Fibroblast of lung (primary cell): ENCODE data around the gene CEMIP. TPM values are rescaled to one million over a fixed set of nuclear protein-coding genes. Genes with fewer than 3 reads are reported as not detected.
A peak's percentile ranks its signal among the peaks of the same experiment; 100 is the strongest.

ENCODE experiments used
- DNase-seq, 2 donors: peaks; one replicate each; pipeline versions ENCODE4 v3.0.0 to v3.0.0-alpha.2; 2010; ENCODE audit warnings: low read depth in 2 of 2
- H2AFZ ChIP-seq: 2 replicates; pipeline ENCODE4 v1.5.1; 2012; ENCODE audit warnings: low read length, control low read depth, inconsistent platforms
- H3K27ac ChIP-seq: 2 replicates; pipeline ENCODE4 v1.5.1; 2011; ENCODE audit warnings: low read length, control low read depth; ENCODE audit not compliant: insufficient read depth
- H3K27me3 ChIP-seq: 2 replicates; pipeline ENCODE4 v1.5.1; 2011; ENCODE audit warnings: mild to moderate bottlenecking, low read length; ENCODE audit not compliant: control insufficient read depth, insufficient read depth
- H3K36me3 ChIP-seq: 2 replicates; pipeline ENCODE4 v1.5.1; 2011; ENCODE audit warnings: low read length; ENCODE audit not compliant: control insufficient read depth, insufficient read depth
- H3K4me1 ChIP-seq: 2 replicates; pipeline ENCODE4 v1.5.1; 2011; ENCODE audit warnings: low read length; ENCODE audit not compliant: control insufficient read depth, insufficient read depth; ENCODE audit errors: extremely low read depth
- H3K4me2 ChIP-seq: 2 replicates; pipeline ENCODE4 v1.5.1; 2011; ENCODE audit warnings: low read length, control low read depth; ENCODE audit not compliant: insufficient read depth; ENCODE audit errors: extremely low read depth
- H3K4me3 ChIP-seq, 4 experiments: fragments of 200-600 bp in 1 of 4; sonication (generic) in 1 of 4; replicated peaks in 1 of 4; 2 replicates each; pipeline ENCODE4 v1.5.1; 2011 to 2016; ENCODE audit warnings: low read length in 4 of 4, low read depth in 3 of 4, mild to moderate bottlenecking in 3 of 4, control low read depth in 2 of 4, inconsistent platforms in 1 of 4, mixed read lengths in 1 of 4; ENCODE audit not compliant: insufficient read depth in 1 of 4; ENCODE audit errors: control extremely low read depth in 1 of 4
- H3K79me2 ChIP-seq: 2 replicates; pipeline ENCODE4 v1.5.1; 2012; ENCODE audit warnings: mild to moderate bottlenecking, low read length, inconsistent platforms; ENCODE audit not compliant: control insufficient read depth, insufficient read depth
- H3K9ac ChIP-seq: 2 replicates; pipeline ENCODE4 v1.5.1; 2011; ENCODE audit warnings: mild to moderate bottlenecking, low read length, control low read depth; ENCODE audit not compliant: insufficient read depth
- H3K9me3 ChIP-seq: 2 replicates; pipeline ENCODE4 v1.5.1; 2012; ENCODE audit warnings: low read depth, low read length; ENCODE audit not compliant: control insufficient read depth, insufficient read depth
- H4K20me1 ChIP-seq: 2 replicates; pipeline ENCODE4 v1.5.1; 2011; ENCODE audit warnings: low read length; ENCODE audit not compliant: control insufficient read depth, insufficient read depth; ENCODE audit errors: extremely low read depth
- EZH2 ChIP-seq: IDR thresholded peaks from 2 replicates; pipeline ENCODE4 v1.5.1; 2012; ENCODE audit warnings: low read length, control low read depth, mild to moderate bottlenecking; ENCODE audit errors: missing control alignments
- polyA plus RNA-seq, 2 donors: library from polyadenylated mRNA; depleted of rRNA in 1 of 2; stranded (reverse) in 1 of 2; unstranded in 1 of 2; fragments of >200 nt; gene quantifications; 2 replicates each; pipeline ENCODE4 v1.2.1, GENCODE V29; 2011 to 2012; ENCODE audit warnings: missing spikeins in 1 of 2
- total RNA-seq: library from RNA; depleted of rRNA; stranded (reverse); fragments of >200 nt; gene quantifications from 2 replicates; pipeline ENCODE4 v1.2.1, GENCODE V29; 2014
- TF ChIP-seq, protein P1 (sequence below), 2 donors: IDR thresholded peaks in 1 of 2; conservative IDR thresholded peaks in 1 of 2; 1 replicate in 1 of 2; 2 replicates in 1 of 2; pipeline ENCODE4 v1.5.1; 2011 to 2012; ENCODE audit warnings: low read length in 2 of 2, control low read depth in 1 of 2, inconsistent platforms in 1 of 2, low read depth in 1 of 2, mild to moderate bottlenecking in 1 of 2

Gene CEMIP
- total and polyA plus RNA-seq, 2 donors (not counting 1 experiment from before 2014, with no cell fraction given) = 946 to 1,190 TPM

DNA sequence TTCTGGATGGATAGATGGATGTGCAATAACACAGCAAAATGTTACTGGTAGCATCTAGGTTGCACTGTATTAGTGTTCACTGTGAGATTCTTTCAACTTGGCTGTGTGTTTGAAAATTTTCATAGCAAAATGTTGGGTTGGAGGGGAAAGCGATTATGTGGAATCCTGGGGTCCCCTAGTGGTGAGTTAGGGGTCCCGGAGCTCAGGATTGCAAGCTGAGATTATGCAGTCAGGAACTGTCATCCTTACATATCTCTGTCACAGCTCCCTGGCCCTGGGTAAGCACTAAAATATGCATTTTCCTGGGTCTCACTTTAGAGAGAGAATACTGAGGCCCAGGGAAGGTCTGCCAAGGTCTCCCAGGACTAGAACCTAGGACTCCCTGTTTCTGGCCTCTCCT lies 77.2 kb downstream of the CEMIP start:
- Histone ChIP-seq H3K27ac (no peak overlapping the region), H3K4me2 (no peak overlapping the region), H3K4me1 (no peaks in the 10 kb centered on the region), H2AFZ (no peak overlapping the region), H3K36me3 (peaks cover 12% of the 10 kb centered on the region), H4K20me1 (no peaks in the 10 kb centered on the region), H3K9me3 (no peaks in the 10 kb centered on the region), H3K79me2 (no peaks in the 10 kb centered on the region), H3K9ac (no peak overlapping the region), H3K4me3 (no peak overlapping the region), H3K27me3 (no peaks in the 10 kb centered on the region)
- TF ChIP-seq, protein P1, sequence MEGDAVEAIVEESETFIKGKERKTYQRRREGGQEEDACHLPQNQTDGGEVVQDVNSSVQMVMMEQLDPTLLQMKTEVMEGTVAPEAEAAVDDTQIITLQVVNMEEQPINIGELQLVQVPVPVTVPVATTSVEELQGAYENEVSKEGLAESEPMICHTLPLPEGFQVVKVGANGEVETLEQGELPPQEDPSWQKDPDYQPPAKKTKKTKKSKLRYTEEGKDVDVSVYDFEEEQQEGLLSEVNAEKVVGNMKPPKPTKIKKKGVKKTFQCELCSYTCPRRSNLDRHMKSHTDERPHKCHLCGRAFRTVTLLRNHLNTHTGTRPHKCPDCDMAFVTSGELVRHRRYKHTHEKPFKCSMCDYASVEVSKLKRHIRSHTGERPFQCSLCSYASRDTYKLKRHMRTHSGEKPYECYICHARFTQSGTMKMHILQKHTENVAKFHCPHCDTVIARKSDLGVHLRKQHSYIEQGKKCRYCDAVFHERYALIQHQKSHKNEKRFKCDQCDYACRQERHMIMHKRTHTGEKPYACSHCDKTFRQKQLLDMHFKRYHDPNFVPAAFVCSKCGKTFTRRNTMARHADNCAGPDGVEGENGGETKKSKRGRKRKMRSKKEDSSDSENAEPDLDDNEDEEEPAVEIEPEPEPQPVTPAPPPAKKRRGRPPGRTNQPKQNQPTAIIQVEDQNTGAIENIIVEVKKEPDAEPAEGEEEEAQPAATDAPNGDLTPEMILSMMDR (conservative IDR thresholded peaks at IDR 0.05 in 1 of 2, IDR thresholded peaks at IDR 0.05 in 1 of 2; ENCODE audit: low read depth in 1 of 2, low read length in 2 of 2) = peak; percentile 23
- TF ChIP-seq EZH2 = no peak
- no peak for DNase-seq

DNA sequence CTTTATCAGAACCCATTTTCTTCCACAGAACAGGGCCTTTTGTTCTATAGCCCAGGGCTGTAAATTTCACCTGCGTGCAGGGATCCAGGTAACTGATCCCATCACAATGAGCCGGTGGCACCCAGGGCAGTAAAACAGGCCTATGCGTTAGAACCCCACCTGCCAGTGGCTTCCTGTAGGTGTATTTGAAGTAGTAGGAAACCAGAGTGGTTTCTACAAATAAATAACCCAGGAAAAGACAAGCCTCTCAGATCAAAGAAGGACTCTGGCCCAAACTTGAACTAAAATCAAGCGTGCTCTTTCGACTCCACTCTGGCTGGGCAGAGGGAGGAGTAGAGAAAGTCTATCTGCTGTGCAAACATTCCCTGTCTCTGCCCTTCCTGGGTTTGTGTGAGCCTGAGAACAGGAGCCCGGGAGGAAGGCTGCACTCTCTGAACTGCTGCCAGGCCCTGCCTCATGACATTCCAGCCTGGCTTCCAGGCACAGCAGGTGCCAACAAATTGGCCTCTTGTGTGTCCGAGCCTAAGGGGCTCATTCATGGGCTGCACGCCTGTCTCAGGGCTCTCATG lies 77.7 kb downstream of the CEMIP start:
- no peaks in the 10 kb centered on the region for H3K79me2 ChIP-seq
- peak in 1 of 2 donors; percentile 47 for DNase-seq
- H3K36me3 ChIP-seq = peaks cover 12% of the 10 kb centered on the region
- H3K4me1 ChIP-seq = no peaks in the 10 kb centered on the region
- no peaks in the 10 kb centered on the region for H3K27me3 ChIP-seq
- no peak overlapping the region for H2AFZ ChIP-seq
- H3K4me3 ChIP-seq = no peak overlapping the region
- H3K4me2 ChIP-seq = no peak overlapping the region
- no peak overlapping the region for H3K27ac ChIP-seq
- no peak overlapping the region for H3K9ac ChIP-seq
- H4K20me1 ChIP-seq = no peaks in the 10 kb centered on the region
- no peaks in the 10 kb centered on the region for H3K9me3 ChIP-seq
- TF ChIP-seq, protein P1 (conservative IDR thresholded peaks at IDR 0.05 in 1 of 2, IDR thresholded peaks at IDR 0.05 in 1 of 2; ENCODE audit: low read depth in 1 of 2, low read length in 2 of 2) = no peak
- no peak for TF ChIP-seq EZH2

- Histone ChIP-seq H3K27me3 (no peaks in the 10 kb centered on the region), H3K9me3 (no peaks in the 10 kb centered on the region), H3K27ac (no peak overlapping the region), H4K20me1 (no peaks in the 10 kb centered on the region), H2AFZ (no peak overlapping the region), H3K4me2 (no peak overlapping the region), H3K79me2 (no peaks in the 10 kb centered on the region), H3K4me1 (no peaks in the 10 kb centered on the region), H3K36me3 (peaks cover 14% of the 10 kb centered on the region), H3K9ac (no peak overlapping the region), H3K4me3 (no peak overlapping the region)
- DNase-seq = peak; percentile 25 to 34
- no peak for TF ChIP-seq EZH2
- TF ChIP-seq, protein P1 (conservative IDR thresholded peaks at IDR 0.05 in 1 of 2, IDR thresholded peaks at IDR 0.05 in 1 of 2; ENCODE audit: low read depth in 1 of 2, low read length in 2 of 2) = no peak
These were observed 82.6 kb downstream of the CEMIP start for GRCh38 chr15:80861731-80862170.
